Measurements from ENCODE around the gene AICDA.
"Not testable (repeated sequence)": the region's sequence is repeated elsewhere in the genome, so short reads cannot be mapped to it uniquely, and the experiment has no call there.

GRCh38 chr12:8624750-8625149 lies 12.1 kb upstream of the AICDA start:
- TF ChIP-seq PPARA (CRISPR knock-in tag; IDR thresholded peaks at IDR 0.05; ENCODE audit: borderline replicate concordance); PATZ1 (CRISPR knock-in tag; IDR thresholded peaks at IDR 0.05; ENCODE audit: borderline replicate concordance); ISL1 (CRISPR knock-in tag; IDR thresholded peaks at IDR 0.05); POU6F1 (CRISPR knock-in tag; IDR thresholded peaks at IDR 0.05; ENCODE audit: borderline replicate concordance, low read depth); TSHZ2 (CRISPR knock-in tag; IDR thresholded peaks at IDR 0.05); ZNF565 (CRISPR knock-in tag; conservative IDR thresholded peaks at IDR 0.05; ENCODE audit: low read depth); CSDC2 (CRISPR knock-in tag; IDR thresholded peaks at IDR 0.05); GLIS3 (CRISPR knock-in tag; IDR thresholded peaks at IDR 0.05); CSRNP3 (CRISPR knock-in tag; IDR thresholded peaks at IDR 0.05); ARNTL (CRISPR knock-in tag; IDR thresholded peaks at IDR 0.05; ENCODE audit: borderline replicate concordance, low read depth); BACH2 (CRISPR knock-in tag; IDR thresholded peaks at IDR 0.05; ENCODE audit: borderline replicate concordance): not testable (repeated sequence)
